A673 (cell line): ENCODE results near the gene MRPL40. TPM values are rescaled to one million over a fixed set of nuclear protein-coding genes. Genes with fewer than 3 reads are reported as not detected.

ENCODE experiments used
- BruUV-seq: library from RNA; stranded (reverse); fragments of 400-500 nt; replicated peaks from 2 replicates; lab custom pipeline; 2021; lab: Mats Ljungman, UMichigan
- CTCF ChIA-PET: fragments of 300-600 bp; sonication (Branson Sonifier 250); formaldehyde crosslinking; loops from one replicate; lab custom pipeline; 2022; ENCODE audit warnings: antibody characterized with exemption; lab: Charles Lee
- POLR2A ChIA-PET: fragments of 300-600 bp; sonication (Branson Sonifier 250); formaldehyde crosslinking; loops from one replicate; lab custom pipeline; 2022; ENCODE audit warnings: antibody characterized with exemption; ENCODE audit not compliant: low non-redundant PET; lab: Charles Lee
- DNase-seq: peaks from one replicate; pipeline ENCODE4 v3.0.0-alpha.2; 2015; ENCODE audit warnings: low spot score
- H3K27ac ChIP-seq: fragments of 200-600 bp; sonication (generic); 2 replicates; pipeline ENCODE4 v1.5.1; 2016; ENCODE audit warnings: mixed run types, low read depth, mild to moderate bottlenecking, mixed read lengths, antibody characterized with exemption, low read length; ENCODE audit not compliant: poor library complexity, severe bottlenecking
- H3K27me3 ChIP-seq: fragments of 200-600 bp; sonication (generic); replicated peaks from 2 replicates; pipeline ENCODE4 v1.6.1; 2017; ENCODE audit warnings: mixed run types, low read depth, mild to moderate bottlenecking, mixed read lengths, antibody characterized with exemption, low read length; ENCODE audit not compliant: insufficient read depth, poor library complexity
- H3K36me3 ChIP-seq: fragments of 200-600 bp; sonication (generic); 2 replicates; pipeline ENCODE4 v1.6.1; 2016; ENCODE audit warnings: mixed run types, mild to moderate bottlenecking, mixed read lengths, antibody characterized with exemption, low read length; ENCODE audit not compliant: insufficient read depth, poor library complexity, severe bottlenecking
- H3K4me1 ChIP-seq: fragments of 200-600 bp; sonication (generic); 2 replicates; pipeline ENCODE4 v1.6.1; 2017; ENCODE audit warnings: mixed run types, mild to moderate bottlenecking, mixed read lengths, antibody characterized with exemption, low read length; ENCODE audit not compliant: insufficient read depth, poor library complexity, severe bottlenecking
- H3K4me3 ChIP-seq: fragments of 200-600 bp; sonication (generic); 2 replicates; pipeline ENCODE4 v1.5.1; 2016; ENCODE audit warnings: low read depth, mixed run types, mild to moderate bottlenecking, mixed read lengths, low read length; ENCODE audit not compliant: poor library complexity, severe bottlenecking
- H3K9me3 ChIP-seq: fragments of 200-600 bp; sonication (generic); 2 replicates; pipeline ENCODE4 v1.6.1; 2016; ENCODE audit warnings: mixed run types, low read depth, mild to moderate bottlenecking, mixed read lengths, antibody characterized with exemption, low read length; ENCODE audit not compliant: poor library complexity, severe bottlenecking
- CTCF ChIP-seq: fragments of 300-800, 200-600 bp; sonication (generic); conservative IDR thresholded peaks from 2 replicates; pipeline ENCODE4 v1.5.1; 2017; ENCODE audit warnings: low read depth, mild to moderate bottlenecking, antibody characterized with exemption, low read length, moderate library complexity, mixed read lengths
- EZH2 ChIP-seq: fragments of 200-600 bp; sonication (generic); IDR thresholded peaks from 2 replicates; pipeline ENCODE4 v1.6.1; 2017; ENCODE audit warnings: borderline replicate concordance, low read depth, mild to moderate bottlenecking, mixed read lengths, antibody characterized with exemption, low read length; ENCODE audit not compliant: poor library complexity, severe bottlenecking
- intact Hi-C: fragments of 100-400 bp; cut with micrococcal nuclease; formaldehyde crosslinking; loops from one replicate; pipeline ENCODE4 v1.10.0; 2022; ENCODE audit not compliant: unreplicated experiment
- total RNA-seq: library from RNA; stranded (reverse); gene quantifications from 2 replicates; pipeline ENCODE4 v1.2.3, GENCODE V29; 2021

Gene MRPL40
- total RNA-seq, 1 experiment from 2014 or later, result 21.9 TPM

- peaks cover 3% of the 10 kb centered on the region for H3K36me3 ChIP-seq
- no peaks in the 10 kb centered on the region for H3K4me1 ChIP-seq
- no TSS peak for BruUV-seq
- POLR2A ChIA-PET, result no interaction called here
- no peaks in the 10 kb centered on the region for H3K9me3 ChIP-seq
- no peak overlapping the region for H3K27ac ChIP-seq
- TF ChIP-seq CTCF (no peak), EZH2 (no peak)
- H3K4me3 ChIP-seq, result no peak overlapping the region
- no peak for DNase-seq
- CTCF ChIA-PET, result no interaction called here
- intact Hi-C loops, result no loop called here
- no peaks in the 10 kb centered on the region for H3K27me3 ChIP-seq
Measured at GRCh38 chr22:19422440-19423301, 9.7 kb upstream of the MRPL40 start.

GRCh38 chr22:19424186-19424500 is 8.2 kb upstream of the MRPL40 start:
- POLR2A ChIA-PET, result no interaction called here
- BruUV-seq, result no TSS peak
- CTCF ChIA-PET, result no interaction called here
- Histone ChIP-seq H3K27ac (no peak overlapping the region), H3K4me3 (no peak overlapping the region), H3K9me3 (no peaks in the 10 kb centered on the region), H3K36me3 (peaks cover 3% of the 10 kb centered on the region), H3K4me1 (no peaks in the 10 kb centered on the region), H3K27me3 (no peaks in the 10 kb centered on the region)
- DNase-seq, result no peak
- TF ChIP-seq EZH2 (no peak), CTCF (no peak)
- intact Hi-C loops, result no loop called here

- BruUV-seq, result no TSS peak
- TF ChIP-seq CTCF, result no peak
- no peak for TF ChIP-seq EZH2
- DNase-seq, result peak; percentile 67
- H3K4me1 ChIP-seq, result no peaks in the 10 kb centered on the region
- peak overlapping the region; percentile 89 for H3K4me3 ChIP-seq
- peak overlapping the region; percentile 86 for H3K27ac ChIP-seq
- ChIA-PET CTCF (no interaction called here), POLR2A (no interaction called here)
- H3K36me3 ChIP-seq, result peaks cover under 1% of the 10 kb centered on the region
- H3K9me3 ChIP-seq, result no peaks in the 10 kb centered on the region
- intact Hi-C loops, result loop anchor here (5.0 kb wide), 1 partner anchor 287 kb away; no protein-coding TSS in a partner anchor
- H3K27me3 ChIP-seq, result no peaks in the 10 kb centered on the region
Measured at GRCh38 chr22:19429950-19430889, 2.1 kb upstream of the MRPL40 start.
